Fibroblast of lung (primary cell): ENCODE measurements around the gene PIGX.

Experiments
- CTCF ChIP-seq, 2 donors: IDR thresholded peaks in 1 of 2; conservative IDR thresholded peaks in 1 of 2; 1 replicate in 1 of 2; 2 replicates in 1 of 2; pipeline ENCODE4 v1.5.1; 2011 to 2012; ENCODE audit warnings: low read length in 2 of 2, control low read depth in 1 of 2, inconsistent platforms in 1 of 2, low read depth in 1 of 2, mild to moderate bottlenecking in 1 of 2
- EZH2 ChIP-seq: IDR thresholded peaks from 2 replicates; pipeline ENCODE4 v1.5.1; 2012; ENCODE audit warnings: low read length, control low read depth, mild to moderate bottlenecking; ENCODE audit errors: missing control alignments

- TF ChIP-seq CTCF (conservative IDR thresholded peaks at IDR 0.05 in 1 of 2, IDR thresholded peaks at IDR 0.05 in 1 of 2; ENCODE audit: low read depth in 1 of 2, low read length in 2 of 2), result no peak
- TF ChIP-seq EZH2, result no peak
Observed at GRCh38 chr3:196774848-196775422, 62.8 kb downstream of the PIGX start.
